ENCODE results near the gene ADAMTSL4.
"Not testable (repeated sequence)": the region's sequence is repeated elsewhere in the genome, so short reads cannot be mapped to it uniquely, and the experiment has no call there.

The ADAMTSL4 gene

DNA sequence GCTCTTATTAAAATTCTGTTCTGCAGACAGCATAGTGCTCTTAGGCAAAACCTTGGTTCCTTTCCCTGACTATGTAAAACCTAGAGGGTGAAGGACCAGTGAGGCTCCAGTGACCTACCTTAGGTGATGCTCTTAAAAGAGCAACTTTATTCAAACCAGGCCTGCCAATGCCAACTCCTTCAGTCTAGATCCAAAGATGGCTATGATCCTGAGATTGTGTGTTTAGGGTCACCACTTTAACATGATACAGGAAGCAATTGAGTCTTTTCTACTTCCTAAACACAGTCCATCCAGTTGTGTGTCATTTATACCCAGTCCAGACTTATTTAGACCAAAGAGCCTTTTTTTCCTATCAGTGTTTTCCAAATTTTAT is 19.4 kb downstream of the ADAMTSL4 start:
- peak; percentile 31 for FAIRE-seq

GRCh38 chr1:150572918-150573647 is 23.9 kb downstream of the ADAMTSL4 start:
- FAIRE-seq = no peak

- not testable (repeated sequence) for FAIRE-seq
Measured at GRCh38 chr1:150573648-150574071, 24.5 kb downstream of the ADAMTSL4 start.

DNA sequence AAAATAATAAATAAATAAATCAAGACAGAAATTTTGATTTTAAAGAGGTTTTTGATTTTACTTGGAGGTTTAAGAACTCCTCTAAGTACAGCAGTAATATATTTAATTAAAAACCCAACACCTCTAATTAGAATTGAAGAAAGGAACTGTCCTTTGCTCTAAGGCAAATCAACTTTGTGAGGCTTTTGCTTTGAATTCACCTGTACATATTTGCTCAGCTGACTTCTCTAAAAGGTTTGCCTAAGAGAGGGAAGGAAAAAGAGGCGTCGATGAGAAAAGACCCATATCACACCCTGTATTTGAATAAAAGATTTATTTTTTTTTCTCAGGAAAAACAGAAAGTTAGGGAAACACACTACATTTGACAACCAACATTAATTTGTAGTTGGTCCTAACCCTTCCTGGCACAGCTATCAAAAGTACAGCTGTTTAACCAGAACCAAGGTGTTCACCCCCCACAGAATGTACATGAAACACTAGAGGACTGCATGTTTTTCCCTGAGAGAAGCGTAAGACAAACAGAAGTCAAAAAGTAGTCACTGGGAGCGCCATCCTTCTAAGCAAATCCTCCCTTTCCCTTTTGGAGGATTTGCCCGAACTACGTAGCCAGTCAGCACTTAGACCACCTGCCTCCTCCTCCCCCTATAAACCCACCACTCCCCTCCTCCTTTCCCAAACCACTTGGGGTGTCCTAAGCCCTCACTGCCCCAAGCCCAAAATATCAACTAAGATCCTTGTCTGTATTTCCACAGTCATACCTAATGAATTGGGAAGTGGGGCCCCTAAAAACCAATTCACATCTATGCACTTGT is 25.3 kb downstream of the ADAMTSL4 start:
- FAIRE-seq = no peak

DNA sequence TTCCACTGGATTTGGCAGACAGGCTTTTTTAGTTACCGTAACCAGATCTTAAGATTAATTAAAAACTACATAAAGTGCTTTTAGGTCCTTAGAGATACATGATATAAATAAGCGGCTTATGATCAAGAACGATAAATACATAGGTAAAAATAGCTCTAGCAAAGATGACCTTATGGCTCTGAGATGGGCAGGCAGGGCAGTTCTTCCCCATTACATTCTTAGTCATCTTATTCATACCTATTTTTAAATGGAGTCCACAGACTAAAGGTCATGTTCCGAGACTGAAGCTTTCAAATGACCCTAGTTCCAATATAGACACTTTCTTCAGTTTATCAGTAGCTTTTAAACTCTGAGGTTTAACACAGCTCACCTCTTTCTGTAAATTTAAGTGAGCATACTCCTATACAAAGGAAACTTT is 25.9 kb downstream of the ADAMTSL4 start:
- FAIRE-seq = no peak

DNA sequence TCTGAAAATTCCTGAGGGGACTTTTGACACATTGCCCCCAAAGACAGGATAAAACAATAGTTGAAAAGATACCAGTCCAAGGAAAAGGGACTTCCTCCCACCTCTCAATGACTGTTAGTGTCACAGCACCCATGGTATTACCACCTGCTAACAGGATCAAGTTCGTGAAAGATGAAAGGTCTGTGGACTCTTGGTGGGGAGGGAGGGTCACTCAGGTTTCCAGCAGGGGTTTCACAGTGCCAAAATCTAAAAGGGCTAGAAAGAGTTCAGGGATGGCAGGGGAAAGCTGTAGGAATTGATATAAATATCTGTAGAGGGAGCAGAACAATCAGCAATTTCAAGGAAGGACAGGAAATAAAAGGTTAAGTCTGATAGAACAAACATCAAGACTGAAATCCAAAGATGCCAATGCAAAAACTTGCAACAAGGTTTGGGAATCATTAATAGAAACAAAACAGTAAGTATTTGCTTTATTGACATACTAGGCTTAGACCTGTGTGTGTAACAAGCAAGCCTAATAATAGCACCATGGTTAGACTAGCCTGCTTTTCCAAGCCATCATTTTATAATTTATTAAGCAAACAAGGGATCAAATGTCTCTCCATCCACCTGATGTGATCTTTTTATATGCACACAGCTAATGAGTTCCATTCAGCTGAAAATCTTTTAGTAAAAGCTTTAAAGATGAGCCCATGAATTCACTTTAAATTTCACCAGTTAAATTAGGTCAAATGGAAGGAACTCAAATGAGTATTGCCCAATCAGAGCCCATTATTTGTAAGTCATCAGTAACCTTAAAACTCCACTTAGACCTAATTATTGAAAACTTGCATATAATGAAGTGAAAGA is 26.5 kb downstream of the ADAMTSL4 start:
- no peak for FAIRE-seq

DNA sequence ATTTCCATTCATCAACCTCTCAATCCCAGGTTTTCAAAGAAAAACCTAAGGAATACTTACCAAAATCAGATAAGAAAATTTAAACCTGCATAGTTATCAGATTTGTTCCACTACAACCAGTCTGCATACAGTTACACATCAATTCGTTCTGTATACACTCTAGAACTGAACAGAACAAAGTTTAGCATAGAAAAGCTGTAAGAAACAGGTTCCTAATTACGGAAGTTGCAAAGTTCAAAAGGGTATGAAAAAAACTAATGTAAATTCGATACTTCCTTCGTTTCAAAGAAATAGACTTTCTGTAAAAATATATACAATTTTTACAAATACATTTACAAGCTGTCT is 27.1 kb downstream of the ADAMTSL4 start:
- no peak for FAIRE-seq

GRCh38 chr1:150576794-150577556 is 27.8 kb downstream of the ADAMTSL4 start:
- no peak for FAIRE-seq

GRCh38 chr1:150577557-150578271 is 28.5 kb downstream of the ADAMTSL4 start:
- no peak for FAIRE-seq

DNA sequence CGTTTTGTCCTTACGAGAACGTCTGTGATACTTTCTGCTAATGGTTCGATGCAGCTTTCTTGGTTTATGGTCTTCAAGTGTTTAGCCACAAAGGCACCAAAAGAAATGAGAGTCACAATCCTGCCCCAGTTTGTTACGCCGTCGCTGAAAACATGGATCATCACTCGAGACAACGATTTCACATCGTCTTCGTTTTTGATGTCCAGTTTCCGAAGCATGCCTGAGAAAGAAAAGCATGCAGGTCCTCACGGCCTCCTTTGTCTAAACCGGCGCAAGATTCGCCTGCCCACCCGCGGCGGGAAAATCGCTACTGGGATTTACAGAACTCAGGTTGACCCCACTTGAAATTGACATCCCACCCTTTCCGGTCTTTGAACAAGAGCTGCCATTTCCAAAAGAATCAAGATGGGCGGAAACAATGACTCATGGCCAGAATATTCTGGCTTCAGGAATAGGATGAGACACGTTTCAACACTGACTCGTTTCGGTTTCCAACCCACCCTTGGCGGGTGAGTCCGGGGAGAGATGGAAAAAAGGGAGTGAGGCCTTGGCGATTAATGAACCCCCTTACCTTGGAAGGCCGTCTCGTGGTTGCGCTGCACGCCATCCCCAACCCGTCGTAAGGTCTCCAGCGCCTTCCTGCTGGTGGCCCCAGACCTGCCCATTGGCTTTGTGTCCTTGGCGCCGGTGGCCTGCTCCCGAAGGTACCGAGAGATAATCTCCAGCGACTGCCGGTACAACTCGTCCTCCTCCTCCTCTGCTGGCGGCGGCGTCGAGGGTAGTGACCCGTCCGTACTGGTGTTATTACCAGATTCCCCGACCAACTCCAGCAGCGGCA is 29.3 kb downstream of the ADAMTSL4 start:
- no peak for FAIRE-seq

DNA sequence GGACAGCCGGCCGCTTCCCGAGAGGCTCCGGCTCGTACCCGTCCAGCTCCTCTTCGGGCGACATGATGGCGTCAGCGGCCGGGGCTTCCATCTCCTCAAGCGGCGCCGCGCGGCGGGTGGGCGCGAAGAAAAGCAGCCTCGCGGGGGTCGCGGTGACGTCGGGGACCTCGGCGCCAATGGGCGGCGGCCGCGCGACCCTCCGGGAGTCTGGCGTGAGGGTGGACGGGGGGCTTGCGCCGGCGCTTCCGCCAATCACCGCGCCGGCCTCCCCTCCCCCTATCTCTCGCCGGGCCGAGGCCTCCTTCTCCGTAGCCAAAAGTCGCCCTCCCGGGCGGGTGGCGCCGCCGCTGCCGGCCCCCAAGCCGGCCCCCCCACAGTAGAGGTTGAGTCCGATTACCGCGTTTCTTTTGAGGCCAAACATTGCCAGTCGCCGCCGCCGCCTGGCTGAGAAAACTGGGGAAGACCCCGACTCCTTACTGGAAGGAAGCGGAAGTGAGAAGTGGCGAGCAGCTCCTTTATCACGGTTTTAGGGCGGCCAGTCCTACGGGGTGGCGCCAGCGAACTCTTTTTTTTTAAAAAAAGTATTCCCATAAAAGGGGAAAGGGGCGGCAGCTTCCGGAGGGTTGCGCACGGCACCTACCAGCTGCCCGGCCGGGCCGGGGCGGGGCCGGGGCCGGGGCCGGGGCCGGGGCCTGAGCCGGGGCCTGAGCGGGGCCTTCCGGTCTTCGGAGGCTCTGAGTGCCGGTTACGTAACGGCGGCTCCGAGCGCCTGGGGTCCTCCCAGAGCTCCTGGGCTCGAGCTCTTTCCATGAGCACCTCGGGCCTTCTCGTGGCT is 30.1 kb downstream of the ADAMTSL4 start, which contains the start of gene MCL1:
MCL1 (minus strand) TSS at position 501 of the 835 bp plus-strand sequence; CDS start at position 421, 80 bp downstream.
- FAIRE-seq = no peak

GRCh38 chr1:150579945-150580642 is 30.9 kb downstream of the ADAMTSL4 start:
- FAIRE-seq = no peak

- FAIRE-seq = not testable (repeated sequence)
Measured at GRCh38 chr1:150580966-150581365, 31.8 kb downstream of the ADAMTSL4 start.

DNA sequence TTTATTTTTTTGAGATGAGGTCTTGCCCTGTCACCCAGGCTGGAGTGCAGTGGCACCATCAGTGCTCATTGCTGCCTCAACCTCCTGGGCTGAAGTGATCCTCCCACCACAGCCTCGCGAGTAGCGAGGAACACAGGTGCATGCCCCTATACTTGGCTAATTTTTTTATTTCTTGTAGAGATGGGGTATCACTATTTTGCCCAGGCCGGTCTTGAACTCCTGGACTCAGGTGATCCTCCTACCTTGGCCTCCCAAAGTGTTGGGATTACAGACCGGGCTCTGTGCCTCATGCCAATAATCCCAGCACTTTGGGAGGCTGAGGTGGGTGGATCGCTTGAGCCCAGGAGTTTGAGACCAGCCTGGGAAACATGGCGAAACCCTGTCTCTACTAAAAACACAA is 32.2 kb downstream of the ADAMTSL4 start:
- not testable (repeated sequence) for FAIRE-seq

DNA sequence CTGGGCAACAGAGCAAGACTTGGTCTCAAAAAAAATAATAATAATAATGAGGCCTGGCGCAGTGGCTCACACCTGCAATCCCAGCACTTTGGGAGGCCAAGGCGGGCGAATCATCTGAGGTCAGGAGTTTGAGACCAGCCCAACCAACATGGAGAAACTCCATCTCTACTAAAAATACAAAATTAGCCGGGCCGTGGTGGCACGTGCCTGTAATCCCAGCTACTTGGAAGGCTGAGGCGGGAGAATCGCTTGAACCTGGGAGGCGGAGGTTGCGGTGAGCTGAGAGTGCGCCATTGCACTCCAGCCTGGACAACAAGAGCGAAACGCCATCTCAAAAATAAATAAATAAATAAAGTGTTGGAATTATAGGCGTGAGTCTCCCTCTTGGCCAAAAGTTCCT is 32.8 kb downstream of the ADAMTSL4 start:
- not testable (repeated sequence) for FAIRE-seq

DNA sequence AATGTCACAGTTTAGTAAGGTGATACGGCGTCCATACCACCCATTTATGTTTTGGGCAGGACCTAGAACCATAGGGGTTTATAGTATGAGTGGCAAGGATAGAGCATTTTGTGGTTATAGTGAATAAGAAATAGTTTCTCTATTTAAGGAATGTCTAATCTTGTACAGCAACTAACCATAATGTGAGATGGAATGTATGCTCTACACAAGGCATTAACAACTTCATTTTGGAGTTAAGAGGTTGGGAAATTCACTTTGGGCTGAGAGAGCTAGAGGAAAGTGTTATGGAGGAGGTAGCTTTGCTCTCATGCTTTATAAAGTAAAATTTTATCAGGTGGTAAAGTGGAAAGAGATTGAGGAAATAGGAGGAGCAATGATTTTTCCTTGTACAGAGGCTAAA is 33.2 kb downstream of the ADAMTSL4 start:
- no peak for FAIRE-seq

DNA sequence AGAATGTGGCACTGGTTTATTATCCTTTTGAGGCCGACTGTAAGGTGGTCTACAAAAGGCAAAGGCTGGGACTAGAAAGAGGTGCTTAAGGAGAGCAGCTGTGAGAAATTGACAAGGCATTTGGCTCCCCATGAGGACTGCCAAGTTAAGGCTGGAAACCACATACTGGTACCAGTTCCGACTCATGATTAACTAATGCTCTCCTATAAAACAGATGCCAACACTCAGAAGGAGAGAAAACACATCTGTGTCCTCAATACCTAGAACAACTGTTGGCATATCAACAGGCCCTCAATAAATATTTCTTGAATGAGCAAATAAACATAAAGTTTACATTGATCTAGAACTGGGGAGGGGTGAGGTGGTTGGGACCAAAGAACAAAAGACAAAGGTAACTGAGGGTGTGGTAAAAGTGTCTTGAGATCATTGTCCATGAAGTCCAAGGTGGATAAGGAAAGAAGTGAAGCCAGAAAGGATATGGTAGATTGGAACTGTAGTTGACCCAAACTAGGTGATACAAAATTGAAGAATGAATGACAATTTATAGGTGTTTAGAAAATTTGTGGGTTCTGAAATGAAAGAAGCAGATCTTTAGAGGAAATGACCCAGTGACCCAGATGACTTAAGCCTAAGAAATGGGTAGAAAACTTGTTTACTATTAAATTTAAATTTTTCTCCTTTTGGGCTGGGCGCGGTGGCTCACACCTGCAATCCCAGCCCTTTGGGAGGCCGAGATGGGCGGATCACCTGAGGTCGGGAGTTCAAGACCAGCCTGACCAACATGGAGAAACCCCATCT is 47.1 kb downstream of the ADAMTSL4 start:
- FAIRE-seq = no peak

DNA sequence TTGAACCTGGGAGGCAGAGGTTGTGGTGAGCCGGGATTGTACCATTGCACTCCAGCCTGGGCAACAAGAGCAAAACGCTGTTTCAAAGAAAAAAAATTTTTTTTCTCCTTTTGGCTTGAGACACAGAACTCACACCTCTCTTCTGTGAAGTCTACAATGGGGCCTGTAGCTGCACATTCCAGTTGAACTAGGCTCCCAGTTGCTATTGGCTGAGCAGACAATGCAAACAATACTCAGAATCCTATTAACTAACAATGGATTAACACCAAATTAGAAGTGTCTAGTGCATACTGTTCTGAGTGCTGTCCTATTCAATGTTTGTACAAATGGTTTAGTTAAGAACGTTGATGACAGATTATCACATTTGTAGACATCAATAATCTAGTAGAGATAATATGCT is 47.8 kb downstream of the ADAMTSL4 start:
- no peak for FAIRE-seq

All from TTC549 (cell line).